B cell (primary cell): ENCODE results near the gene CYFIP1. TPM values are rescaled to one million over a fixed set of nuclear protein-coding genes. Genes with fewer than 3 reads are reported as not detected.

ENCODE experiments used
- ATAC-seq: fragments of 200-7000 bp; cut with Tn5 transposase; one replicate; pipeline ENCODE4 v1.10.0; 2021; ENCODE audit warnings: low read depth, mild to moderate bottlenecking, moderate number of reproducible peaks, moderate library complexity
- CTCF ChIA-PET: fragments of 350-600 bp; sonication (Branson Sonifier 250); formaldehyde crosslinking; loops from one replicate; lab custom pipeline; 2021; ENCODE audit warnings: antibody characterized with exemption, inconsistent platforms; lab: Charles Lee
- POLR2A ChIA-PET: fragments of 350-600 bp; sonication (Branson Sonifier 250); formaldehyde crosslinking; loops from one replicate; lab custom pipeline; 2021; ENCODE audit warnings: antibody characterized with exemption; lab: Charles Lee
- DNase-seq: peaks from one replicate; pipeline ENCODE4 v3.0.0; 2013
- H2AFZ ChIP-seq: 2 replicates; pipeline ENCODE4 v1.6.1; 2012; ENCODE audit warnings: mild to moderate bottlenecking, low read depth, low read length; ENCODE audit not compliant: insufficient read depth, poor library complexity, severe bottlenecking
- H3K27ac ChIP-seq, 2 donors: 1 replicate in 1 of 2; 2 replicates in 1 of 2; pipeline ENCODE4 v1.5.1; 2012 to 2013; ENCODE audit warnings: low read length in 2 of 2, mild to moderate bottlenecking in 2 of 2, moderate library complexity in 1 of 2
- H3K27me3 ChIP-seq, 4 experiments: fragments of 200-600 bp in 1 of 4; sonication (generic) in 1 of 4; replicated peaks in 1 of 4; 1 replicate in 2 of 4; 2 replicates in 2 of 4; pipeline versions ENCODE4 v1.6.1 to v1.7.0; 2013 to 2016; ENCODE audit warnings: low read length in 3 of 4, mild to moderate bottlenecking in 2 of 4, mixed read lengths in 1 of 4, moderate library complexity in 1 of 4; ENCODE audit not compliant: insufficient read depth in 4 of 4, control insufficient read depth in 3 of 4; ENCODE audit errors: control extremely low read depth in 1 of 4
- H3K36me3 ChIP-seq, 2 experiments: replicated peaks in 1 of 2; 1 replicate in 1 of 2; 2 replicates in 1 of 2; pipeline versions ENCODE4 v1.6.1 to v1.7.1; 2013; ENCODE audit warnings: low read length in 1 of 2; ENCODE audit not compliant: insufficient read depth in 2 of 2, control insufficient read depth in 1 of 2; ENCODE audit errors: control extremely low read depth in 1 of 2, extremely low read depth in 1 of 2
- H3K4me1 ChIP-seq, 2 donors: fragments of 200-600 bp in 1 of 2; sonication (generic) in 1 of 2; 1 replicate in 1 of 2; 2 replicates in 1 of 2; pipeline versions ENCODE4 v1.5.1 to v1.6.1; 2013 to 2017; ENCODE audit warnings: low read length in 2 of 2; ENCODE audit not compliant: control insufficient read depth in 2 of 2, insufficient read depth in 2 of 2
- H3K4me2 ChIP-seq: replicated peaks from 2 replicates; pipeline ENCODE3; 2012; ENCODE audit warnings: mild to moderate bottlenecking, low read depth, low read length; ENCODE audit not compliant: poor library complexity, severe bottlenecking
- H3K4me3 ChIP-seq, 5 experiments: fragments of 200-600 bp in 1 of 5; sonication (generic) in 1 of 5; 1 replicate in 3 of 5; 2 replicates in 2 of 5; pipeline versions ENCODE4 v1.5.1 to v1.7.0; 2011 to 2016; ENCODE audit warnings: low read length in 4 of 5, mild to moderate bottlenecking in 4 of 5, low read depth in 2 of 5, control low read depth in 1 of 5, moderate library complexity in 1 of 5; ENCODE audit not compliant: insufficient read depth in 1 of 5; ENCODE audit errors: control extremely low read depth in 1 of 5, extremely low read depth in 1 of 5
- H3K79me2 ChIP-seq: fragments of 200-600 bp; sonication (generic); one replicate; pipeline ENCODE4 v1.6.0; 2016; ENCODE audit warnings: low read length; ENCODE audit not compliant: control insufficient read depth, insufficient read depth
- H3K9ac ChIP-seq: fragments of 200-600 bp; sonication (generic); 2 replicates; pipeline ENCODE4 v1.6.1; 2017; ENCODE audit warnings: mild to moderate bottlenecking, low read length, moderate library complexity
- H3K9me3 ChIP-seq, 3 donors: one replicate each; pipeline versions ENCODE4 v1.6.1 to v1.7.1; 2013; ENCODE audit warnings: low read length in 2 of 3; ENCODE audit not compliant: control insufficient read depth in 2 of 3, insufficient read depth in 1 of 3; ENCODE audit errors: control extremely low read depth in 1 of 3
- H4K20me1 ChIP-seq: 2 replicates; pipeline ENCODE4 v1.6.0; 2012; ENCODE audit warnings: mild to moderate bottlenecking, low read length; ENCODE audit not compliant: insufficient read depth, control insufficient read depth, poor library complexity, severe bottlenecking
- H3K27ac Mint-ChIP-seq: one replicate; pipeline ENCODE4 v1.8.0; 2021; ENCODE audit warnings: mixed read lengths
- H3K27me3 Mint-ChIP-seq: one replicate; pipeline ENCODE4 v1.8.0; 2021; ENCODE audit warnings: mixed read lengths
- H3K4me1 Mint-ChIP-seq: one replicate; pipeline ENCODE4 v1.8.0; 2021; ENCODE audit warnings: mixed read lengths
- H3K4me3 Mint-ChIP-seq: one replicate; pipeline ENCODE4 v1.8.0; 2021; ENCODE audit warnings: mixed read lengths
- H3K9me3 Mint-ChIP-seq: one replicate; pipeline ENCODE4 v1.8.0; 2022; ENCODE audit warnings: mixed read lengths; ENCODE audit not compliant: insufficient read depth
- EZH2 ChIP-seq: IDR thresholded peaks from 2 replicates; pipeline ENCODE4 v1.6.1; 2012; ENCODE audit warnings: borderline replicate concordance, low read depth, mild to moderate bottlenecking, moderate library complexity, low read length; ENCODE audit not compliant: insufficient read depth, poor library complexity, severe bottlenecking
- WGBS: methylation state at CpG from one replicate; pipeline ENCODE4 v1.1.5; 2013; ENCODE audit warnings: missing lambda C conversion rate; ENCODE audit not compliant: insufficient coverage; 5-methylcytosine and 5-hydroxymethylcytosine counted together
- intact Hi-C: fragments of 100-400 bp; cut with micrococcal nuclease; formaldehyde crosslinking; loops from one replicate; pipeline ENCODE4 v1.10.0; 2022
- polyA plus RNA-seq: library from polyadenylated mRNA; depleted of rRNA; stranded (reverse); fragments of >200 nt; gene quantifications from 2 replicates; pipeline ENCODE4 v1.2.3, GENCODE V29; 2012
- total RNA-seq, 2 donors: library from RNA; stranded (reverse); fragments of 120-200 nt in 1 of 2; gene quantifications; 1 replicate in 1 of 2; 2 replicates in 1 of 2; pipeline versions ENCODE4 v1.2.3 to v1.2.4, GENCODE V29; 2013 to 2022
- TF ChIP-seq, protein P1 (sequence below): fragments of 200-600 bp; IDR thresholded peaks from one replicate; pipeline ENCODE4 v1.8.0; 2022; ENCODE audit warnings: antibody characterized with exemption, mild to moderate bottlenecking

Gene CYFIP1
- total and polyA plus RNA-seq, 2 donors (not counting 1 experiment from before 2014, with no cell fraction given): 6.2 to 13.5 TPM

GRCh38 chr15:22895465-22896190 is 84.5 kb downstream of the CYFIP1 start:
- DNase-seq (no peak), ATAC-seq (no peak)
- WGBS: 88% methylated on average over 6 of the region's 10 CpGs
- Mint-ChIP-seq H3K27ac (no peak overlapping the region), H3K27me3 (no peaks in the 10 kb centered on the region), H3K9me3 (no peaks in the 10 kb centered on the region), H3K4me3 (no peak overlapping the region), H3K4me1 (no peaks in the 10 kb centered on the region)
- TF ChIP-seq, protein P1, sequence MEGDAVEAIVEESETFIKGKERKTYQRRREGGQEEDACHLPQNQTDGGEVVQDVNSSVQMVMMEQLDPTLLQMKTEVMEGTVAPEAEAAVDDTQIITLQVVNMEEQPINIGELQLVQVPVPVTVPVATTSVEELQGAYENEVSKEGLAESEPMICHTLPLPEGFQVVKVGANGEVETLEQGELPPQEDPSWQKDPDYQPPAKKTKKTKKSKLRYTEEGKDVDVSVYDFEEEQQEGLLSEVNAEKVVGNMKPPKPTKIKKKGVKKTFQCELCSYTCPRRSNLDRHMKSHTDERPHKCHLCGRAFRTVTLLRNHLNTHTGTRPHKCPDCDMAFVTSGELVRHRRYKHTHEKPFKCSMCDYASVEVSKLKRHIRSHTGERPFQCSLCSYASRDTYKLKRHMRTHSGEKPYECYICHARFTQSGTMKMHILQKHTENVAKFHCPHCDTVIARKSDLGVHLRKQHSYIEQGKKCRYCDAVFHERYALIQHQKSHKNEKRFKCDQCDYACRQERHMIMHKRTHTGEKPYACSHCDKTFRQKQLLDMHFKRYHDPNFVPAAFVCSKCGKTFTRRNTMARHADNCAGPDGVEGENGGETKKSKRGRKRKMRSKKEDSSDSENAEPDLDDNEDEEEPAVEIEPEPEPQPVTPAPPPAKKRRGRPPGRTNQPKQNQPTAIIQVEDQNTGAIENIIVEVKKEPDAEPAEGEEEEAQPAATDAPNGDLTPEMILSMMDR: no peak
- no peak for TF ChIP-seq EZH2
- CTCF ChIA-PET: no interaction called here
- no peak overlapping the region for H3K4me3 ChIP-seq
- intact Hi-C loops: no loop called here
- POLR2A ChIA-PET: no interaction called here
- H3K27me3 ChIP-seq: no peaks in the 10 kb centered on the region
- no peak overlapping the region for H3K4me2 ChIP-seq
- H3K27ac ChIP-seq: no peak overlapping the region
- H3K4me1 ChIP-seq: no peaks in the 10 kb centered on the region
- H2AFZ ChIP-seq: no peak overlapping the region
- no peak overlapping the region for H3K9ac ChIP-seq
- no peaks in the 10 kb centered on the region for H3K9me3 ChIP-seq
- H3K36me3 ChIP-seq: no peaks in the 10 kb centered on the region
- no peaks in the 10 kb centered on the region for H4K20me1 ChIP-seq
- no peaks in the 10 kb centered on the region for H3K79me2 ChIP-seq

GRCh38 chr15:22893881-22894280 is 86.3 kb downstream of the CYFIP1 start:
- Mint-ChIP-seq H3K27ac (no peak overlapping the region), H3K27me3 (no peaks in the 10 kb centered on the region), H3K4me3 (no peak overlapping the region), H3K4me1 (no peaks in the 10 kb centered on the region), H3K9me3 (no peaks in the 10 kb centered on the region)
- H3K79me2 ChIP-seq: no peaks in the 10 kb centered on the region
- no peak overlapping the region for H3K9ac ChIP-seq
- H3K4me1 ChIP-seq: no peaks in the 10 kb centered on the region
- DNase-seq (no peak), ATAC-seq (no peak)
- no peak for TF ChIP-seq EZH2
- TF ChIP-seq, protein P1: no peak
- no peaks in the 10 kb centered on the region for H4K20me1 ChIP-seq
- WGBS: 95% methylated on average over 12 of the region's 13 CpGs
- no peak overlapping the region for H3K4me2 ChIP-seq
- CTCF ChIA-PET: no interaction called here
- POLR2A ChIA-PET: interaction anchor here (0.7 kb wide), 1 partner anchor 28 kb away, joined by 8 read pairs; no protein-coding TSS in a partner anchor
- H3K36me3 ChIP-seq: no peaks in the 10 kb centered on the region
- intact Hi-C loops: no loop called here
- no peaks in the 10 kb centered on the region for H3K27me3 ChIP-seq
- no peak overlapping the region for H2AFZ ChIP-seq
- no peak overlapping the region for H3K4me3 ChIP-seq
- no peak overlapping the region for H3K27ac ChIP-seq
- no peaks in the 10 kb centered on the region for H3K9me3 ChIP-seq
